ENCODE results near the gene PTPN13.

PTPN13 gene

DNA sequence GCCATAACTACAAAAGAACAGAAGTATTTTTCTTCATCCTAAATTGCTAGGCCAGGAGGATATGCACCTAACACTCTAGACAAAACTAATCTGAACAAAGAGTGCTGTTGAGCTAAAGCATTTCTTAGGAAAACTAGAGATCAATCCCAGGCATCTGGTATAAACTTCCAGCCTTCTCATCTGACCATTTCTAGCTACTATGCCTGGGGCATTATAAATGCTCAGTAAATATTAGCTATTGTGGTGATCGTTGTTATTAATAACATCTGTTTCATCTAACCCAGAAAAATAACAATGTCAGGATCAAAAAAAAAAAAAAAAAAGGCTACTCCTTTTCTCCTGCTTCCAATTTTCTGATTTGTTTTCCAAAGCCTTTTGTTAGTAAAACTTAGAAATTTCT, 262.8 kb downstream of the PTPN13 start:
- H3K4me2 ChIP-seq, result no peak overlapping the region
- no peaks in the 10 kb centered on the region for H4K20me1 ChIP-seq (ENCODE audit: insufficient read depth)
- no peaks in the 10 kb centered on the region for H3K4me1 ChIP-seq (ENCODE audit: low read depth, poor library complexity, severe bottlenecking)
- no peaks in the 10 kb centered on the region for H3K79me2 ChIP-seq (ENCODE audit: insufficient read depth, low read depth)
- no peak overlapping the region for H3K9ac ChIP-seq
- TF ChIP-seq, protein P1, sequence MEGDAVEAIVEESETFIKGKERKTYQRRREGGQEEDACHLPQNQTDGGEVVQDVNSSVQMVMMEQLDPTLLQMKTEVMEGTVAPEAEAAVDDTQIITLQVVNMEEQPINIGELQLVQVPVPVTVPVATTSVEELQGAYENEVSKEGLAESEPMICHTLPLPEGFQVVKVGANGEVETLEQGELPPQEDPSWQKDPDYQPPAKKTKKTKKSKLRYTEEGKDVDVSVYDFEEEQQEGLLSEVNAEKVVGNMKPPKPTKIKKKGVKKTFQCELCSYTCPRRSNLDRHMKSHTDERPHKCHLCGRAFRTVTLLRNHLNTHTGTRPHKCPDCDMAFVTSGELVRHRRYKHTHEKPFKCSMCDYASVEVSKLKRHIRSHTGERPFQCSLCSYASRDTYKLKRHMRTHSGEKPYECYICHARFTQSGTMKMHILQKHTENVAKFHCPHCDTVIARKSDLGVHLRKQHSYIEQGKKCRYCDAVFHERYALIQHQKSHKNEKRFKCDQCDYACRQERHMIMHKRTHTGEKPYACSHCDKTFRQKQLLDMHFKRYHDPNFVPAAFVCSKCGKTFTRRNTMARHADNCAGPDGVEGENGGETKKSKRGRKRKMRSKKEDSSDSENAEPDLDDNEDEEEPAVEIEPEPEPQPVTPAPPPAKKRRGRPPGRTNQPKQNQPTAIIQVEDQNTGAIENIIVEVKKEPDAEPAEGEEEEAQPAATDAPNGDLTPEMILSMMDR (conservative IDR thresholded peaks at IDR 0.05; ENCODE audit: low read depth, low read length), result no peak
- no peaks in the 10 kb centered on the region for H3K36me3 ChIP-seq (ENCODE audit: insufficient read depth)
- no peak overlapping the region for H2AFZ ChIP-seq (ENCODE audit: low read depth)
- H3K27me3 ChIP-seq (ENCODE audit: insufficient read depth, low read depth), result no peaks in the 10 kb centered on the region
- no peak overlapping the region for H3K4me3 ChIP-seq (IDR thresholded peaks at IDR 0.05; ENCODE audit: insufficient read depth, low read depth, low read length)
- H3K27ac ChIP-seq, result no peak overlapping the region

DNA sequence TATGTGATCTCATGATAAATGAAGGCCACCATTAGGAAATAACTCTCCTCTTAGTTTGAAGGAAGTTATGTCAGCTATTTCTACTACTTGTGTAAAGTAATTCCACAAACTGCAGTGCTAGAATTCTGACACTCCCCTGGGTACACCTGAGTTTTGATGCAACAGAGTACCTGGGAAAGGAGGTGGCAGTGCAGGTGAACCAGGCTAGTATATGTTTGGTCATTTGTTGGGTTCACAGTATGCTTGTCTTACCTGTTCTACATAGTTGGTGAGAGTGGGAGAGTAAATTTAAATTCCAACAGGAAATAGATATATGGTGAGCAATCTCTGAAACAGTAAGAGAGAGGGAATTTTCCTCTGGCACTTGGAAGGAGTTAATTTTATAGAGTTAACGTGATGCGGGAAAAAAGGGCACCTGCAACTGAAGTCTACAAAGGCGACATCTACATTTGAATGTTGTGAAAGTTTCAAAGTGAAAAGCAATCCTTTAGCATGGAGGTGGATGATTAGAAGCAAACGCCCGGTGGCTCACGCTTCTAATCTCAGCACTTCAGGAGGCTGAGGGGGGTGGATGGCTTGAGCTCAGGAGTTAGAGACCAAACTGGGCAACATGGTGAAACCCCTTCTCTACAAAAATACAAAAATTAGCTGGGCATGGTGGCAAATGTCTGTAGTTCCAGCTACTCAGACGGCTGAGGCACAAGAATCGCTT, 263.4 kb downstream of the PTPN13 start:
- no peaks in the 10 kb centered on the region for H3K4me1 ChIP-seq (ENCODE audit: low read depth, poor library complexity, severe bottlenecking)
- no peaks in the 10 kb centered on the region for H4K20me1 ChIP-seq (ENCODE audit: insufficient read depth)
- no peak overlapping the region for H2AFZ ChIP-seq (ENCODE audit: low read depth)
- no peak overlapping the region for H3K9ac ChIP-seq
- no peak overlapping the region for H3K4me3 ChIP-seq (IDR thresholded peaks at IDR 0.05; ENCODE audit: insufficient read depth, low read depth, low read length)
- H3K36me3 ChIP-seq (ENCODE audit: insufficient read depth), result no peaks in the 10 kb centered on the region
- H3K27ac ChIP-seq, result no peak overlapping the region
- H3K79me2 ChIP-seq (ENCODE audit: insufficient read depth, low read depth), result no peaks in the 10 kb centered on the region
- H3K4me2 ChIP-seq, result no peak overlapping the region
- TF ChIP-seq, protein P1 (conservative IDR thresholded peaks at IDR 0.05; ENCODE audit: low read depth, low read length), result no peak
- H3K27me3 ChIP-seq (ENCODE audit: insufficient read depth, low read depth), result no peaks in the 10 kb centered on the region
